ACHN (cell line): ENCODE measurements around the gene APBB3.

Experiments
- DNase-seq: peaks from one replicate; pipeline ENCODE4 v3.0.0-alpha.2; 2015
- in situ Hi-C: cut with HindIII; loops from 2 replicates; pipeline ENCODE4 v1.10.0; 2017; ENCODE audit warnings: low sequenced_read_pairs, low pct_ligation_motif_present, low pct_unique_long_range_greater_than_20kb

Gene APBB3

DNA sequence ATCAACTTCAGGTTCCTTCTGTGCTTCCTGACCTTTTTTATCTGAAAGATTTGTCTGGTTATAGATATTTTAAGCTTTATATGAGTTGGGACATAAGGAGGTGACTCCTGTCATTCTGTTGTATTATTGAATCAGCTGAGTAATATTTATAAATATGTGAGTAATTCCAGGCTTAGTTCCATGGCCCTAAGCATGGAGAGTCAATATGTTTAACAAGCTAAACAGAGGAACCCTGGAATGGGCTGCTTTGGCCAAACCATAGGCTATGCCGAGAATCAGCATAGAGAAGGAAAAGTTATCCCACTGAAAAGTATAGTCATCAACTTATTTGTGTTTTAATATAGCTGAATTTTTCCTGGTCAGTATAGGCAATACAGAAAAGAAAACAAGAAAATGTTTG lies 24.2 kb downstream of the APBB3 start:
- in situ Hi-C loops: no loop called here
- DNase-seq: no peak

- DNase-seq: no peak
- in situ Hi-C loops: no loop called here
Measured at GRCh38 chr5:140524003-140524402, 40.4 kb downstream of the APBB3 start.

DNA sequence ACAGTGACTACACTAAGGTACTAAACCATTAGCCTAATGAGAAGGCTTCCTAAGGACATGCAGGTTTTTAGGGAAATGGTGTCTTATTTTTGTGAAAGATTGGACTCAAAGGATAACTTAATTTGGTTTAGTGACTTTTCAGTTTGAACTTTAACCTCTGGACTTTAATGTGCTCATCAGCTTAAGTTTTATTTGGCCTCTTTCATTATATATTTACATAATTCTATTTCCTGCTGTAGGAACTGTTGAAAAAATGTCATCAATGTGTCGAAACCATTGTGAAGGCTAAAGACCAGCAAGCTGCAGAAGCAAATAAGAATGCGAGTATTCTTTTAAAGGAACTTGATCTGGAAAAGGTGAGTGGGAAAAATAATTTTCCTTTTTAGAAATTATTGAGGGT lies 51.3 kb downstream of the APBB3 start:
- in situ Hi-C loops: no loop called here
- DNase-seq: no peak

- no peak for DNase-seq
- in situ Hi-C loops: no loop called here
Measured at GRCh38 chr5:140509898-140510297, 54.5 kb downstream of the APBB3 start.
